Prostate gland (tissue), 2 donors: ENCODE data around the gene TRAK1.

Source experiments
- CTCF ChIP-seq, 4 experiments: fragments of 200-600 bp in 2 of 4; fragments of 450-650 bp in 2 of 4; sonication (generic) in 2 of 4; IDR thresholded peaks; 1 replicate in 3 of 4; 2 replicates in 1 of 4; pipeline ENCODE4 v1.5.1; 2016 to 2019; ENCODE audit warnings: antibody characterized with exemption in 4 of 4, mild to moderate bottlenecking in 2 of 4, moderate library complexity in 2 of 4
- POLR2A ChIP-seq: fragments of 450-650 bp; IDR thresholded peaks from one replicate; pipeline ENCODE4 v1.6.1; 2016; ENCODE audit warnings: antibody characterized with exemption, mild to moderate bottlenecking
- POLR2AphosphoS5 ChIP-seq: sonication (generic); formaldehyde crosslinking; IDR thresholded peaks from one replicate; pipeline ENCODE4 v1.6.1; 2017; ENCODE audit warnings: antibody characterized with exemption

- TF ChIP-seq POLR2A (no peak), CTCF (IDR thresholded peaks at IDR 0.05) (peak in 2 of 4 experiments; percentile 16 to 36), POLR2AphosphoS5 (peak; percentile 14)
Observed at GRCh38 chr3:42228796-42229195, 137.6 kb downstream of the TRAK1 start.
